Measurements from ENCODE around the gene LRRTM2. TPM values are rescaled to one million over a fixed set of nuclear protein-coding genes. Genes with fewer than 3 reads are reported as not detected.

The LRRTM2 gene
- total RNA-seq, 2 donors from 2014 or later = 0.52 to 0.66 TPM

DNA sequence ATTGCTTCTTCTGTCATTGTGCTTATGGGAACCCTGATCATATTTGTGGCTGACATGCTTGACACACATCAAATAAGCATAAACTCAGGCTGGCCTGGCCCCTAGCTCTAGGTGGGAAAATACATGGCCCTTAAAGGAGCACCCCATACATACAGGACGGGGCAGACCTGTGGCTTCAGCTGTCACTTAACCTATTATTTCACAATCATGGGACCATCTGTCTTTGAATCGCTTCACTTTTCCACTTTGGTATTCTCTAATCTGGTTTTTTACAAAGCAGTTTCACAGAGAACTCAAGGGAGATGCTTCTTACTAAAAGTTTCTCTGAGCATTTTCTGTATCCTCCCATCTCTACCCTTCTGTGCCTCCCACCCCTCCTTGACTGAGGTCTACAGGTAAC is 34.6 kb upstream of the LRRTM2 start:
- TF ChIP-seq POLR2A (IDR thresholded peaks at IDR 0.05) = no peak
- TF ChIP-seq, protein P1, sequence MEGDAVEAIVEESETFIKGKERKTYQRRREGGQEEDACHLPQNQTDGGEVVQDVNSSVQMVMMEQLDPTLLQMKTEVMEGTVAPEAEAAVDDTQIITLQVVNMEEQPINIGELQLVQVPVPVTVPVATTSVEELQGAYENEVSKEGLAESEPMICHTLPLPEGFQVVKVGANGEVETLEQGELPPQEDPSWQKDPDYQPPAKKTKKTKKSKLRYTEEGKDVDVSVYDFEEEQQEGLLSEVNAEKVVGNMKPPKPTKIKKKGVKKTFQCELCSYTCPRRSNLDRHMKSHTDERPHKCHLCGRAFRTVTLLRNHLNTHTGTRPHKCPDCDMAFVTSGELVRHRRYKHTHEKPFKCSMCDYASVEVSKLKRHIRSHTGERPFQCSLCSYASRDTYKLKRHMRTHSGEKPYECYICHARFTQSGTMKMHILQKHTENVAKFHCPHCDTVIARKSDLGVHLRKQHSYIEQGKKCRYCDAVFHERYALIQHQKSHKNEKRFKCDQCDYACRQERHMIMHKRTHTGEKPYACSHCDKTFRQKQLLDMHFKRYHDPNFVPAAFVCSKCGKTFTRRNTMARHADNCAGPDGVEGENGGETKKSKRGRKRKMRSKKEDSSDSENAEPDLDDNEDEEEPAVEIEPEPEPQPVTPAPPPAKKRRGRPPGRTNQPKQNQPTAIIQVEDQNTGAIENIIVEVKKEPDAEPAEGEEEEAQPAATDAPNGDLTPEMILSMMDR (IDR thresholded peaks at IDR 0.05) = no peak
- 93 to 97% methylated on average over 2 of the region's 2 CpGs for WGBS, 2 donors
- intact Hi-C loops (cut with DNase I) = no loop called here
- H3K4me3 ChIP-seq = no peak overlapping the region
- no peak for ATAC-seq
- DNase-seq = no peak
- H3K4me1 ChIP-seq = no peaks in the 10 kb centered on the region
- H3K27ac ChIP-seq = no peak overlapping the region
- H3K27me3 ChIP-seq = no peaks in the 10 kb centered on the region
- no peaks in the 10 kb centered on the region for H3K9me3 ChIP-seq
- H3K36me3 ChIP-seq (replicated peaks in 1 of 2; ENCODE audit: insufficient read depth in 1 of 2, low read depth in 2 of 2) = peaks cover 0 to 6% of the 10 kb centered on the region in 2 donors

DNA sequence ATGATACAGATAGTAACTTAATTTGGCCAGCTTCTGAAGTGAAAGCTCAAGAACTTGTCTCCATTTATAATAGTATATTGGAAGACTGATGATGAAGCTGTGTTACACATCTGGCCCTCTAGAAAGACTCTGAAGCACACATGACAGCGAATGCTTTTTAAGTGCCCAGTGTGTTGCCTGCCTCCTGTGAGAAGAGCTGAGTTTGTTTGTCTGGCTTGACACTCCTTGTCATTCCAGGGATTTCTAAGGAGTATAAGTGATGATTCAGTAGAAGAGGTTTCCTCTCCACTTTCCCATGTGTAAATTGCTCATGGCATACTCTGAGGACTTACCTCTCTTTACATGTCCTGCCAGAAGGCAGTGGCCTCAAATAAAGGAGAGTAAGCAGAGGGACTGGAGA is 30.4 kb upstream of the LRRTM2 start:
- WGBS, 2 donors = 100% methylated on average over 1 of the region's 1 CpG
- no peak for ATAC-seq
- no peaks in the 10 kb centered on the region for H3K9me3 ChIP-seq
- no peak overlapping the region for H3K4me3 ChIP-seq
- DNase-seq = no peak
- H3K27ac ChIP-seq = no peak overlapping the region
- H3K27me3 ChIP-seq = no peaks in the 10 kb centered on the region
- intact Hi-C loops (cut with DNase I) = no loop called here
- no peak for TF ChIP-seq POLR2A (IDR thresholded peaks at IDR 0.05)
- TF ChIP-seq, protein P1 (IDR thresholded peaks at IDR 0.05) = no peak
- peaks cover 0 to 9% of the 10 kb centered on the region in 2 donors for H3K36me3 ChIP-seq (replicated peaks in 1 of 2; ENCODE audit: insufficient read depth in 1 of 2, low read depth in 2 of 2)
- no peaks in the 10 kb centered on the region for H3K4me1 ChIP-seq

DNA sequence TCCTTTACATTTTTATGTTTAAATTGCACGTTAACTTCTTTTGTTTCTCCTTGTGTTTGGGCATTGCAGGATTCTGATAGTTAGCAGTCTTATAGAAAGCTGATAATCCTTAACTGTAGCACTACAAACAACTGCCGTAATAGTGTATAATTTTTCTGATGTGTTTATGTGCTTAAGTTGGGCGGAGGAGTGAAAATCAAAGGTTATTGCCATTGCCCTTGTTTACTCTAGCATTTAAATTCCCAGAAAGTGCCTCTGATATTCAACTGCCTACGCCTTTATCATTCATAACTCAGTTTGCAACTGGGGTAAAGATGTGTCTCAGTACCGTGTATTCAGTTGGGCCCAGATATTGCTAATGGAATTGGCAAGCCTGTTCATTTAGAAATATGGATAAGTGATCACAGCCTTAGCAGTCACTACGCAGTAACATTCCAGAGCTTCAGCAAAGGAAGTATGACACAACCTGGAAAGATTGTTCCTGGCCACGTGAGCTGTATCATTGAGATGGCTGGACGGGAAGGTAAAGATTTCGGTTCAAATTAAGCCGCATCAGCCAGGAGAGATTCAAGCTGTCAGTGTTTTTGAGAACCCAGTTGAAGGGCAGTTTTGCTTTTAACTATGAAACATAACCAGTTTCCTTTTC is 28.1 kb upstream of the LRRTM2 start:
- Histone ChIP-seq H3K9me3 (no peaks in the 10 kb centered on the region), H3K4me3 (no peak overlapping the region), H3K27ac (no peak overlapping the region), H3K4me1 (no peaks in the 10 kb centered on the region), H3K27me3 (no peaks in the 10 kb centered on the region), H3K36me3 (replicated peaks in 1 of 2; ENCODE audit: insufficient read depth in 1 of 2, low read depth in 2 of 2) (peaks cover 0 to 9% of the 10 kb centered on the region in 2 donors)
- ATAC-seq = no peak
- TF ChIP-seq, protein P1 (IDR thresholded peaks at IDR 0.05) = no peak
- no peak for TF ChIP-seq POLR2A (IDR thresholded peaks at IDR 0.05)
- 90 to 93% methylated on average over 10 of the region's 10 CpGs for WGBS, 2 donors
- no peak for DNase-seq
- intact Hi-C loops (cut with DNase I) = no loop called here

DNA sequence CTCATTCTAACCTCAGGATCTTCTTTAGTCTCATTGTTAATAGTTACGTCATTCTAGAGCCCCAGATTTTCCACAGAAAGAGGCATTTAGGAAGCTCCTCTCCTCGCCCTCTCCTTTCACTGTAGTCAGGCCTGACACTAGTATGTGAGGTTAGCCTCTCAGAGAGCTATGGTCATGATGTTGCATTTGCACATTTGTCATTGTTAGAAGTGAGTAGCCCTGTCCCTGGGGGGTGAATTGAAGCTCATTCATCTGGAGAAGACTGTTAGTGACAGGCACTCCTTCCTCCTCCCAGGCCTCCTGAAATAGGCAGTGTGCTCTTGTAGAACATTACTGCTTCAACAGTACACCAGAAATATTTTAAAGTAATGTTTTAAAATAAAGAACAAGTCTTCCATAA is 26.6 kb upstream of the LRRTM2 start:
- no peaks in the 10 kb centered on the region for H3K9me3 ChIP-seq
- DNase-seq = no peak
- no peak for ATAC-seq
- H3K27me3 ChIP-seq = no peaks in the 10 kb centered on the region
- H3K4me3 ChIP-seq = no peak overlapping the region
- WGBS, 2 donors = 94 to 96% methylated on average over 2 of the region's 2 CpGs
- H3K4me1 ChIP-seq = no peaks in the 10 kb centered on the region
- H3K27ac ChIP-seq = no peak overlapping the region
- TF ChIP-seq POLR2A (IDR thresholded peaks at IDR 0.05) = no peak
- TF ChIP-seq, protein P1 (IDR thresholded peaks at IDR 0.05) = no peak
- intact Hi-C loops (cut with DNase I) = no loop called here
- peaks cover 0 to 9% of the 10 kb centered on the region in 2 donors for H3K36me3 ChIP-seq (replicated peaks in 1 of 2; ENCODE audit: insufficient read depth in 1 of 2, low read depth in 2 of 2)

Measured in body of pancreas (tissue), 4 donors.